Measurements from ENCODE around the gene ITGB6.

- TF ChIP-seq POLR2AphosphoS5 (IDR thresholded peaks at IDR 0.05), result peak; percentile 37
- TF ChIP-seq CTCF (IDR thresholded peaks at IDR 0.05), result no peak
Measured at GRCh38 chr2:160165996-160166395, 34.1 kb downstream of the ITGB6 start.
